NCI-H526 (cell line): ENCODE measurements around the gene GJD4.

Source experiments
- DNase-seq, 2 experiments: peaks; one replicate each; lab custom pipeline; 2025; lab: John Stamatoyannopoulos, UW

Gene GJD4

GRCh38 chr10:35605191-35605590 is at the start of gene GJD4:
GJD4 (plus strand) TSS chr10:35605341; CDS start chr10:35605568, 227 bp downstream.
- no peak for DNase-seq

- DNase-seq = no peak
These were observed 48.9 kb upstream of the GJD4 start for GRCh38 chr10:35555962-35556930.

GRCh38 chr10:35558276-35558675 is 46.9 kb upstream of the GJD4 start:
- DNase-seq = no peak

- no peak for DNase-seq
These were observed 45.7 kb upstream of the GJD4 start for GRCh38 chr10:35559416-35559815.

GRCh38 chr10:35561715-35562114 is 43.4 kb upstream of the GJD4 start:
- DNase-seq = no peak

GRCh38 chr10:35562427-35562826 is 42.7 kb upstream of the GJD4 start:
- DNase-seq = no peak

GRCh38 chr10:35563261-35563891 is 41.8 kb upstream of the GJD4 start:
- DNase-seq = peak; percentile 6 to 54

- no peak for DNase-seq
These were observed 40.7 kb upstream of the GJD4 start for GRCh38 chr10:35564341-35564968.

- no peak for DNase-seq
These were observed 39.5 kb upstream of the GJD4 start for GRCh38 chr10:35565602-35566081.

GRCh38 chr10:35567951-35568350 is 37.2 kb upstream of the GJD4 start:
- no peak for DNase-seq

- no peak for DNase-seq
These were observed 36.6 kb upstream of the GJD4 start for GRCh38 chr10:35568483-35569015.

GRCh38 chr10:35569111-35569707 is 35.9 kb upstream of the GJD4 start:
- no peak for DNase-seq

- DNase-seq = no peak
These were observed 35.3 kb upstream of the GJD4 start for GRCh38 chr10:35569836-35570235.

GRCh38 chr10:35570397-35570796 is 34.7 kb upstream of the GJD4 start:
- DNase-seq = no peak

GRCh38 chr10:35572583-35572982 is 32.6 kb upstream of the GJD4 start:
- no peak for DNase-seq

- DNase-seq = no peak
These were observed 31.3 kb upstream of the GJD4 start for GRCh38 chr10:35573796-35574195.

- no peak for DNase-seq
These were observed 30.2 kb upstream of the GJD4 start for GRCh38 chr10:35574924-35575352.

GRCh38 chr10:35575640-35576039 is 29.5 kb upstream of the GJD4 start:
- DNase-seq = no peak

GRCh38 chr10:35576730-35577129 is 28.4 kb upstream of the GJD4 start:
- DNase-seq = no peak

GRCh38 chr10:35577926-35578617 is 27.1 kb upstream of the GJD4 start:
- no peak for DNase-seq

GRCh38 chr10:35578618-35578956 is 26.6 kb upstream of the GJD4 start:
- DNase-seq = no peak
